H1 (cell line): ENCODE results near the gene GNAI1. TPM values are rescaled to one million over a fixed set of nuclear protein-coding genes. Genes with fewer than 3 reads are reported as not detected.

Experiments
- BCL11A ChIP-seq, 2 experiments: IDR thresholded peaks; one replicate each; pipeline ENCODE4 v1.6.1; 2011; ENCODE audit warnings: low read depth in 2 of 2, low read length in 2 of 2, mild to moderate bottlenecking in 2 of 2
- GTF2F1 ChIP-seq: IDR thresholded peaks from 2 replicates; pipeline ENCODE4 v1.6.1; 2012; ENCODE audit warnings: low read depth, low read length, improper control_type of control experiment, borderline replicate concordance
- POLR2AphosphoS5 ChIP-seq: IDR thresholded peaks from 2 replicates; pipeline ENCODE4 v1.6.1; 2011; ENCODE audit warnings: low read depth, low read length
- RNF2 ChIP-seq: fragments of 200-900, 300-1000 bp; sonication (generic); IDR thresholded peaks from 2 replicates; pipeline ENCODE4 v1.7.1; 2016; ENCODE audit warnings: borderline replicate concordance, low read depth, mild to moderate bottlenecking, antibody characterized with exemption, low read length; ENCODE audit not compliant: poor library complexity, severe bottlenecking; ENCODE audit errors: missing control alignments
- RXRA ChIP-seq: IDR thresholded peaks from 2 replicates; pipeline ENCODE4 v1.6.1; 2011; ENCODE audit warnings: low read depth, mild to moderate bottlenecking, low read length, moderate library complexity; ENCODE audit not compliant: insufficient read depth
- TBP ChIP-seq: IDR thresholded peaks from 2 replicates; pipeline ENCODE4 v1.6.1; 2011; ENCODE audit warnings: low read depth, low read length, improper control_type of control experiment
- YY1 ChIP-seq: IDR thresholded peaks from 2 replicates; pipeline ENCODE4 v1.6.1; 2011; ENCODE audit warnings: low read depth, mild to moderate bottlenecking, low read length
- polyA plus RNA-seq, 7 experiments: library from polyadenylated mRNA; depleted of rRNA in 3 of 7; stranded (reverse) in 5 of 7; unstranded in 2 of 7; fragments of >200 nt in 5 of 7; fragments of 200-250 nt in 2 of 7; gene quantifications; 1 replicate in 5 of 7; 2 replicates in 1 of 7; 4 replicates in 1 of 7; pipeline versions ENCODE4 v1.2.1 to v1.2.3, GENCODE V29; 2011 to 2013; ENCODE audit warnings: missing spikeins in 2 of 7, mixed read lengths in 2 of 7
- total RNA-seq: library from RNA; stranded (reverse); fragmentation: NEBNext Ultra II Directional; extraction: Animal tissue kit (Norgen Biotek cat#: 25700); gene quantifications from 2 replicates; pipeline ENCODE4 v1.2.1, GENCODE V29; 2021
- TF ChIP-seq, protein P1 (sequence below): fragments of 300-600 bp; sonication (generic); IDR thresholded peaks from 2 replicates; pipeline ENCODE4 v1.7.1; 2012; ENCODE audit warnings: low read length, moderate library complexity, mild to moderate bottlenecking, inconsistent platforms; ENCODE audit not compliant: insufficient replicate concordance

Gene GNAI1
- total and polyA plus RNA-seq, 2 of the 8 experiments (the other 6 are each of a cell fraction or from before 2014, with no cell fraction given), result 8.0 to 29.5 TPM

DNA sequence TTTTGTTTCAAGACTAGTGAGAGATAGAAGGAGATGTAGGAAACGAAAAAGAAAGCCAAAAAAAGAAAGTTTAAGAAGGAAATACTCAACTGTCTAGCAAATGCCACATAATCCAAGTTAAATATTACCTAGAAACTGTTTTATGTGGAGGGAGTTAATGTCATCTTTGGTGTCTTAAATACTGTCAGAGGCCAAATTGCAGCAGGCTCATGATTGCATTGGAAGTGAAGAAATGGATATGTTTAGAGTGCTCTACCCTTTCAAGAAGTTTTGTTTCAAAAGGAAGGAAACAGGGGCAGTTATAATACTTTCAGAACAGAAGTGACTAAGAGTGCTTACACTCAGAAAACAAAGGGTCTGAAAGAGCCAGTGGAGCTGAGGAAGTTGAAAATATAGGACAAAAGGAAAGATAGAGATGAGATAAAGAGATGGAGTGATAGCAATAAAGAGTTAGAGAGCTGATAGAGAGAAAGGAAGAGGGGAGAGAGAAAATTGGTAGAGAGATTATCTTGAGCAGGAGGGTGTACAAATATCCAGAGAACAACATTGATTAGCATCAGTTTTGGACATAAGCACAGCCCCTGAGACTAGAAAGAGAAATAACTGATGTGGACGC, 28.0 kb upstream of the GNAI1 start (continued):
- TF ChIP-seq, protein P1, sequence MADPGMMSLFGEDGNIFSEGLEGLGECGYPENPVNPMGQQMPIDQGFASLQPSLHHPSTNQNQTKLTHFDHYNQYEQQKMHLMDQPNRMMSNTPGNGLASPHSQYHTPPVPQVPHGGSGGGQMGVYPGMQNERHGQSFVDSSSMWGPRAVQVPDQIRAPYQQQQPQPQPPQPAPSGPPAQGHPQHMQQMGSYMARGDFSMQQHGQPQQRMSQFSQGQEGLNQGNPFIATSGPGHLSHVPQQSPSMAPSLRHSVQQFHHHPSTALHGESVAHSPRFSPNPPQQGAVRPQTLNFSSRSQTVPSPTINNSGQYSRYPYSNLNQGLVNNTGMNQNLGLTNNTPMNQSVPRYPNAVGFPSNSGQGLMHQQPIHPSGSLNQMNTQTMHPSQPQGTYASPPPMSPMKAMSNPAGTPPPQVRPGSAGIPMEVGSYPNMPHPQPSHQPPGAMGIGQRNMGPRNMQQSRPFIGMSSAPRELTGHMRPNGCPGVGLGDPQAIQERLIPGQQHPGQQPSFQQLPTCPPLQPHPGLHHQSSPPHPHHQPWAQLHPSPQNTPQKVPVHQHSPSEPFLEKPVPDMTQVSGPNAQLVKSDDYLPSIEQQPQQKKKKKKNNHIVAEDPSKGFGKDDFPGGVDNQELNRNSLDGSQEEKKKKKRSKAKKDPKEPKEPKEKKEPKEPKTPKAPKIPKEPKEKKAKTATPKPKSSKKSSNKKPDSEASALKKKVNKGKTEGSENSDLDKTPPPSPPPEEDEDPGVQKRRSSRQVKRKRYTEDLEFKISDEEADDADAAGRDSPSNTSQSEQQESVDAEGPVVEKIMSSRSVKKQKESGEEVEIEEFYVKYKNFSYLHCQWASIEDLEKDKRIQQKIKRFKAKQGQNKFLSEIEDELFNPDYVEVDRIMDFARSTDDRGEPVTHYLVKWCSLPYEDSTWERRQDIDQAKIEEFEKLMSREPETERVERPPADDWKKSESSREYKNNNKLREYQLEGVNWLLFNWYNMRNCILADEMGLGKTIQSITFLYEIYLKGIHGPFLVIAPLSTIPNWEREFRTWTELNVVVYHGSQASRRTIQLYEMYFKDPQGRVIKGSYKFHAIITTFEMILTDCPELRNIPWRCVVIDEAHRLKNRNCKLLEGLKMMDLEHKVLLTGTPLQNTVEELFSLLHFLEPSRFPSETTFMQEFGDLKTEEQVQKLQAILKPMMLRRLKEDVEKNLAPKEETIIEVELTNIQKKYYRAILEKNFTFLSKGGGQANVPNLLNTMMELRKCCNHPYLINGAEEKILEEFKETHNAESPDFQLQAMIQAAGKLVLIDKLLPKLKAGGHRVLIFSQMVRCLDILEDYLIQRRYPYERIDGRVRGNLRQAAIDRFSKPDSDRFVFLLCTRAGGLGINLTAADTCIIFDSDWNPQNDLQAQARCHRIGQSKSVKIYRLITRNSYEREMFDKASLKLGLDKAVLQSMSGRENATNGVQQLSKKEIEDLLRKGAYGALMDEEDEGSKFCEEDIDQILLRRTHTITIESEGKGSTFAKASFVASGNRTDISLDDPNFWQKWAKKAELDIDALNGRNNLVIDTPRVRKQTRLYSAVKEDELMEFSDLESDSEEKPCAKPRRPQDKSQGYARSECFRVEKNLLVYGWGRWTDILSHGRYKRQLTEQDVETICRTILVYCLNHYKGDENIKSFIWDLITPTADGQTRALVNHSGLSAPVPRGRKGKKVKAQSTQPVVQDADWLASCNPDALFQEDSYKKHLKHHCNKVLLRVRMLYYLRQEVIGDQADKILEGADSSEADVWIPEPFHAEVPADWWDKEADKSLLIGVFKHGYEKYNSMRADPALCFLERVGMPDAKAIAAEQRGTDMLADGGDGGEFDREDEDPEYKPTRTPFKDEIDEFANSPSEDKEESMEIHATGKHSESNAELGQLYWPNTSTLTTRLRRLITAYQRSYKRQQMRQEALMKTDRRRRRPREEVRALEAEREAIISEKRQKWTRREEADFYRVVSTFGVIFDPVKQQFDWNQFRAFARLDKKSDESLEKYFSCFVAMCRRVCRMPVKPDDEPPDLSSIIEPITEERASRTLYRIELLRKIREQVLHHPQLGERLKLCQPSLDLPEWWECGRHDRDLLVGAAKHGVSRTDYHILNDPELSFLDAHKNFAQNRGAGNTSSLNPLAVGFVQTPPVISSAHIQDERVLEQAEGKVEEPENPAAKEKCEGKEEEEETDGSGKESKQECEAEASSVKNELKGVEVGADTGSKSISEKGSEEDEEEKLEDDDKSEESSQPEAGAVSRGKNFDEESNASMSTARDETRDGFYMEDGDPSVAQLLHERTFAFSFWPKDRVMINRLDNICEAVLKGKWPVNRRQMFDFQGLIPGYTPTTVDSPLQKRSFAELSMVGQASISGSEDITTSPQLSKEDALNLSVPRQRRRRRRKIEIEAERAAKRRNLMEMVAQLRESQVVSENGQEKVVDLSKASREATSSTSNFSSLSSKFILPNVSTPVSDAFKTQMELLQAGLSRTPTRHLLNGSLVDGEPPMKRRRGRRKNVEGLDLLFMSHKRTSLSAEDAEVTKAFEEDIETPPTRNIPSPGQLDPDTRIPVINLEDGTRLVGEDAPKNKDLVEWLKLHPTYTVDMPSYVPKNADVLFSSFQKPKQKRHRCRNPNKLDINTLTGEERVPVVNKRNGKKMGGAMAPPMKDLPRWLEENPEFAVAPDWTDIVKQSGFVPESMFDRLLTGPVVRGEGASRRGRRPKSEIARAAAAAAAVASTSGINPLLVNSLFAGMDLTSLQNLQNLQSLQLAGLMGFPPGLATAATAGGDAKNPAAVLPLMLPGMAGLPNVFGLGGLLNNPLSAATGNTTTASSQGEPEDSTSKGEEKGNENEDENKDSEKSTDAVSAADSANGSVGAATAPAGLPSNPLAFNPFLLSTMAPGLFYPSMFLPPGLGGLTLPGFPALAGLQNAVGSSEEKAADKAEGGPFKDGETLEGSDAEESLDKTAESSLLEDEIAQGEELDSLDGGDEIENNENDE, result no peak
- TF ChIP-seq YY1 (no peak), RXRA (no peak), RNF2 (no peak), BCL11A (IDR thresholded peaks at IDR 0.05; ENCODE audit: low read depth in 2 of 2, low read length in 2 of 2) (no peak), POLR2AphosphoS5 (no peak), TBP (no peak), GTF2F1 (no peak)
